NCI-H524 (cell line): ENCODE measurements around the gene ECHS1.
A peak's percentile ranks its signal among the peaks of the same experiment; 100 is the strongest.
"Not testable (repeated sequence)": the region's sequence is repeated elsewhere in the genome, so short reads cannot be mapped to it uniquely, and the experiment has no call there.

Source experiments
- DNase-seq, 2 experiments: peaks; one replicate each; lab custom pipeline; 2025; lab: John Stamatoyannopoulos, UW

The ECHS1 gene

GRCh38 chr10:133378251-133379096 lies 5.3 kb upstream of the ECHS1 start:
- peak in 1 of 2 experiments; percentile 4 for DNase-seq

GRCh38 chr10:133377818-133378250 lies 4.7 kb upstream of the ECHS1 start:
- DNase-seq, result no peak

GRCh38 chr10:133377025-133377817 lies 4.1 kb upstream of the ECHS1 start:
- no peak for DNase-seq

GRCh38 chr10:133376183-133376582 lies 3.0 kb upstream of the ECHS1 start:
- DNase-seq, result not testable (repeated sequence)

- DNase-seq, result no peak
Measured at GRCh38 chr10:133375357-133376115, 2.4 kb upstream of the ECHS1 start.

GRCh38 chr10:133372507-133372906 lies 647 bp downstream of the ECHS1 start:
- DNase-seq, result no peak

GRCh38 chr10:133370030-133370786 lies 2.9 kb downstream of the ECHS1 start:
- DNase-seq, result no peak

GRCh38 chr10:133368153-133368552 lies 5.0 kb downstream of the ECHS1 start:
- DNase-seq, result no peak

GRCh38 chr10:133367461-133367860 lies 5.7 kb downstream of the ECHS1 start:
- DNase-seq, result not testable (repeated sequence)

GRCh38 chr10:133366751-133367150 lies 6.4 kb downstream of the ECHS1 start:
- DNase-seq, result no peak

GRCh38 chr10:133366130-133366478 lies 7.0 kb downstream of the ECHS1 start:
- no peak for DNase-seq

- DNase-seq, result no peak
Measured at GRCh38 chr10:133365461-133366129, 7.6 kb downstream of the ECHS1 start.

- no peak for DNase-seq
Measured at GRCh38 chr10:133364645-133365431, 8.3 kb downstream of the ECHS1 start.

GRCh38 chr10:133362846-133363245 lies 10.3 kb downstream of the ECHS1 start:
- no peak for DNase-seq

- no peak for DNase-seq
Measured at GRCh38 chr10:133361773-133362441, 11.2 kb downstream of the ECHS1 start.

- DNase-seq, result peak; percentile 92 to 95
Measured at GRCh38 chr10:133361227-133361626, 11.9 kb downstream of the ECHS1 start.

GRCh38 chr10:133359972-133360610 lies 13.1 kb downstream of the ECHS1 start:
- DNase-seq, result no peak

- no peak for DNase-seq
Measured at GRCh38 chr10:133359554-133359971, 13.6 kb downstream of the ECHS1 start.

GRCh38 chr10:133358925-133359310 lies 14.2 kb downstream of the ECHS1 start:
- no peak for DNase-seq
